Heart left ventricle (tissue), 16 donors: ENCODE data around the gene NUDT14. TPM values are rescaled to one million over a fixed set of nuclear protein-coding genes. Genes with fewer than 3 reads are reported as not detected.

ENCODE experiments used
- ATAC-seq, 4 donors: fragments of 200-7000 bp; cut with Tn5 transposase; one replicate each; pipeline ENCODE4 v1.9.1; 2020 to 2022; ENCODE audit warnings: moderate library complexity in 4 of 4, mild to moderate bottlenecking in 3 of 4, moderate number of reproducible peaks in 1 of 4
- DNase-seq, 5 donors: peaks; one replicate each; pipeline ENCODE4 v3.0.0-alpha.2; 2020
- H3K27ac ChIP-seq, 12 donors: fragments of 200-600 bp; sonication (generic) in 4 of 12; one replicate each; pipeline versions ENCODE4 v1.5.0 to v1.8.0; 2016 to 2022; ENCODE audit warnings: mild to moderate bottlenecking in 2 of 12
- H3K27me3 ChIP-seq, 9 donors: fragments of 200-600 bp; sonication (generic) in 2 of 9; one replicate each; pipeline versions ENCODE4 v1.5.1 to v1.8.0; 2016 to 2022; ENCODE audit warnings: mild to moderate bottlenecking in 3 of 9
- H3K36me3 ChIP-seq, 9 donors: fragments of 200-600 bp; sonication (generic) in 2 of 9; one replicate each; pipeline versions ENCODE4 v1.5.0 to v1.8.0; 2018 to 2022; ENCODE audit warnings: mild to moderate bottlenecking in 2 of 9
- H3K4me1 ChIP-seq, 12 donors: fragments of 200-600 bp; sonication (generic) in 4 of 12; one replicate each; pipeline versions ENCODE4 v1.5.0 to v1.8.0; 2016 to 2022; ENCODE audit warnings: mild to moderate bottlenecking in 3 of 12
- H3K4me3 ChIP-seq, 12 donors: fragments of 200-600 bp; sonication (generic) in 4 of 12; one replicate each; pipeline versions ENCODE4 v1.5.0 to v1.8.0; 2017 to 2022; ENCODE audit warnings: mild to moderate bottlenecking in 9 of 12, moderate library complexity in 4 of 12
- H3K9me3 ChIP-seq, 12 donors: fragments of 200-600 bp; sonication (generic) in 4 of 12; one replicate each; pipeline versions ENCODE4 v1.5.0 to v1.8.0; 2016 to 2022; ENCODE audit warnings: mild to moderate bottlenecking in 1 of 12
- CTCF ChIP-seq, 12 donors: fragments of 200-600 bp; sonication (generic) in 4 of 12; IDR thresholded peaks; one replicate each; pipeline versions ENCODE4 v1.5.0 to v1.8.0; 2018 to 2022; ENCODE audit warnings: antibody characterized with exemption in 12 of 12, mild to moderate bottlenecking in 5 of 12
- POLR2A ChIP-seq, 2 donors: fragments of 450-650 bp; IDR thresholded peaks; one replicate each; pipeline ENCODE4 v1.6.1; 2017; ENCODE audit warnings: antibody characterized with exemption in 2 of 2, mild to moderate bottlenecking in 2 of 2, moderate library complexity in 2 of 2
- WGBS, 4 donors: extraction: QIAGEN DNeasy Blood & Tissue Kit in 2 of 4; methylation state at CpG; one replicate each; pipeline versions ENCODE4 v1.1.5 to v1.1.7; 2013 to 2018; 5-methylcytosine and 5-hydroxymethylcytosine counted together
- intact Hi-C, 10 donors: fragments of 100-400 bp; cut with DNase I; formaldehyde crosslinking; loops; one replicate each; pipeline versions ENCODE4 v1.11.1 to v1.14.2; 2022
- polyA plus RNA-seq, 2 donors: library from polyadenylated mRNA; stranded (reverse); fragments of 200-250 nt; gene quantifications; one replicate each; pipeline ENCODE4 v1.2.3, GENCODE V29; 2013
- total RNA-seq, 9 donors: library from RNA; depleted of rRNA in 2 of 9; stranded (reverse); fragments of >200 nt in 2 of 9; fragmentation: NEBNext Ultra II Directional in 3 of 9; extraction: Animal tissue kit (Norgen Biotek cat#: 25700) in 3 of 9; gene quantifications; one replicate each; pipeline versions ENCODE4 v1.1.0 to v1.2.4, GENCODE V29; 2016 to 2023
- donor health status: ischemic (EF 13 %, LVEDD 7.1; RV severe dilation, severe dysfunction).
- donor health status: healthy with polysubstance abuse.
- donor health status: DM: no; HTN: yes; CAD: no.
- donor health status: DM: no; HTN: no; CAD: no.
- donor health status: ischemic (EF 25% LVEDD 6.9; RV normal size, moderate dysfunction).
- donor health status: ischemic (EF 25% LVEDD 5.7; RV mildly dilated, moderate dysfunction).
- donor health status: healthy.
- donor health status: DM: yes; HTN: yes; CAD: no.
- donor health status: ischemic (EF 35%, LVEDD 5.7; RV mildly dilated, moderate dysfunction).
- donor health status: nonischemic (EF 11% LVEDD 7.7; RV severe dilation, severe dysfunction).
- donor health status: DM: yes; HTN: yes; CAD: no.
- donor health status: PGD.
- donor health status: ischemic (EF 29% LVEDD 5.4; RV normal size, mild dysfunction).
- donor health status: nonischemic (EF 23%, LVEDD 6.1; RV moderate dilation, normal function).

The NUDT14 gene
- total and polyA plus RNA-seq, 11 donors = 14.3 to 48.9 (median 23.8) TPM

GRCh38 chr14:105219043-105219612 is 38.0 kb upstream of the NUDT14 start:
- WGBS, 4 donors = 93 to 95% (median 94%) methylated on average over 13 to 29 of the region's 29 CpGs
- H3K27me3 ChIP-seq = no peaks in the 10 kb centered on the region
- H3K4me3 ChIP-seq = no peak overlapping the region
- no peaks in the 10 kb centered on the region for H3K9me3 ChIP-seq
- no peak for ATAC-seq
- peak in 1 of 5 donors; percentile 20 for DNase-seq
- TF ChIP-seq POLR2A (IDR thresholded peaks at IDR 0.05) = no peak
- TF ChIP-seq CTCF (IDR thresholded peaks at IDR 0.05) = no peak
- intact Hi-C loops = no loop called here
- H3K36me3 ChIP-seq = peaks cover 0 to 80% (median 48%) of the 10 kb centered on the region in 9 donors
- peaks cover 0 to 23% (median 3%) of the 10 kb centered on the region in 12 donors for H3K4me1 ChIP-seq
- H3K27ac ChIP-seq = no peak overlapping the region

- Histone ChIP-seq H3K27me3 (no peaks in the 10 kb centered on the region), H3K9me3 (no peaks in the 10 kb centered on the region), H3K4me1 (peaks cover 0 to 23% (median 3%) of the 10 kb centered on the region in 12 donors), H3K36me3 (peaks cover 0 to 75% (median 50%) of the 10 kb centered on the region in 9 donors), H3K4me3 (no peak overlapping the region), H3K27ac (no peak overlapping the region)
- WGBS, 4 donors = 97 to 100% (median 97%) methylated on average over 6 to 19 of the region's 19 CpGs
- intact Hi-C loops = no loop called here
- DNase-seq (no peak), ATAC-seq (no peak)
- TF ChIP-seq POLR2A (IDR thresholded peaks at IDR 0.05) (no peak), CTCF (IDR thresholded peaks at IDR 0.05) (no peak)
Observed at GRCh38 chr14:105218611-105219010, 37.5 kb upstream of the NUDT14 start.

- intact Hi-C loops = no loop called here
- Histone ChIP-seq H3K4me3 (no peak overlapping the region), H3K4me1 (peaks cover 0 to 23% (median 3%) of the 10 kb centered on the region in 12 donors), H3K9me3 (no peaks in the 10 kb centered on the region), H3K27me3 (no peaks in the 10 kb centered on the region), H3K36me3 (peaks cover 0 to 72% (median 58%) of the 10 kb centered on the region in 9 donors), H3K27ac (no peak overlapping the region)
- DNase-seq (no peak), ATAC-seq (no peak)
- 94 to 100% (median 95%) methylated on average over 4 to 11 of the region's 11 CpGs for WGBS, 4 donors
- TF ChIP-seq POLR2A (IDR thresholded peaks at IDR 0.05) (no peak), CTCF (IDR thresholded peaks at IDR 0.05) (no peak)
Observed at GRCh38 chr14:105217774-105218173, 36.7 kb upstream of the NUDT14 start.

GRCh38 chr14:105216490-105217247 is 35.6 kb upstream of the NUDT14 start:
- intact Hi-C loops = no loop called here
- ATAC-seq (no peak), DNase-seq (no peak)
- Histone ChIP-seq H3K4me1 (peaks cover 0 to 23% (median 3%) of the 10 kb centered on the region in 12 donors), H3K36me3 (peaks cover 0 to 77% (median 49%) of the 10 kb centered on the region in 9 donors), H3K9me3 (no peaks in the 10 kb centered on the region), H3K27ac (no peak overlapping the region), H3K4me3 (no peak overlapping the region), H3K27me3 (no peaks in the 10 kb centered on the region)
- no peak for TF ChIP-seq CTCF (IDR thresholded peaks at IDR 0.05)
- no peak for TF ChIP-seq POLR2A (IDR thresholded peaks at IDR 0.05)
- WGBS, 4 donors = 88 to 94% (median 90%) methylated on average over 28 to 30 of the region's 30 CpGs
